Suprapubic skin (tissue), 4 donors: Measurements from ENCODE around the gene ORAI2.

Source experiments
- EP300 ChIP-seq: sonication (generic); formaldehyde crosslinking; IDR thresholded peaks from one replicate; pipeline ENCODE4 v1.6.1; 2017; ENCODE audit warnings: antibody characterized with exemption
- POLR2A ChIP-seq, 2 donors: fragments of 450-650 bp; IDR thresholded peaks; one replicate each; pipeline ENCODE4 v1.6.1; 2017; ENCODE audit warnings: antibody characterized with exemption in 2 of 2, mild to moderate bottlenecking in 2 of 2, moderate library complexity in 2 of 2
- POLR2AphosphoS5 ChIP-seq, 3 donors: sonication (generic); formaldehyde crosslinking; IDR thresholded peaks; one replicate each; pipeline ENCODE4 v1.6.1; 2017; ENCODE audit warnings: antibody characterized with exemption in 3 of 3
- TF ChIP-seq, protein P1 (sequence below), 2 donors: fragments of 200-600 bp in 1 of 2; fragments of 450-650 bp in 1 of 2; sonication (generic) in 1 of 2; IDR thresholded peaks; one replicate each; pipeline ENCODE4 v1.5.1; 2016 to 2019; ENCODE audit warnings: antibody characterized with exemption in 2 of 2, mild to moderate bottlenecking in 1 of 2, moderate library complexity in 1 of 2

- TF ChIP-seq, protein P1, sequence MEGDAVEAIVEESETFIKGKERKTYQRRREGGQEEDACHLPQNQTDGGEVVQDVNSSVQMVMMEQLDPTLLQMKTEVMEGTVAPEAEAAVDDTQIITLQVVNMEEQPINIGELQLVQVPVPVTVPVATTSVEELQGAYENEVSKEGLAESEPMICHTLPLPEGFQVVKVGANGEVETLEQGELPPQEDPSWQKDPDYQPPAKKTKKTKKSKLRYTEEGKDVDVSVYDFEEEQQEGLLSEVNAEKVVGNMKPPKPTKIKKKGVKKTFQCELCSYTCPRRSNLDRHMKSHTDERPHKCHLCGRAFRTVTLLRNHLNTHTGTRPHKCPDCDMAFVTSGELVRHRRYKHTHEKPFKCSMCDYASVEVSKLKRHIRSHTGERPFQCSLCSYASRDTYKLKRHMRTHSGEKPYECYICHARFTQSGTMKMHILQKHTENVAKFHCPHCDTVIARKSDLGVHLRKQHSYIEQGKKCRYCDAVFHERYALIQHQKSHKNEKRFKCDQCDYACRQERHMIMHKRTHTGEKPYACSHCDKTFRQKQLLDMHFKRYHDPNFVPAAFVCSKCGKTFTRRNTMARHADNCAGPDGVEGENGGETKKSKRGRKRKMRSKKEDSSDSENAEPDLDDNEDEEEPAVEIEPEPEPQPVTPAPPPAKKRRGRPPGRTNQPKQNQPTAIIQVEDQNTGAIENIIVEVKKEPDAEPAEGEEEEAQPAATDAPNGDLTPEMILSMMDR (IDR thresholded peaks at IDR 0.05), result no peak
- TF ChIP-seq POLR2A (IDR thresholded peaks at IDR 0.05) (no peak), POLR2AphosphoS5 (IDR thresholded peaks at IDR 0.05) (no peak), EP300 (no peak)
These were observed 745 bp upstream of the ORAI2 start for GRCh38 chr7:102432442-102433218.
